ENCODE data around the gene ALPP. TPM values are rescaled to one million over a fixed set of nuclear protein-coding genes. Genes with fewer than 3 reads are reported as not detected.
"Not testable (repeated sequence)": the region's sequence is repeated elsewhere in the genome, so short reads cannot be mapped to it uniquely, and the experiment has no call there.

The ALPP gene
- total RNA-seq, 1 donor from 2014 or later: not detected

GRCh38 chr2:232381204-232382031, 2.9 kb downstream of the ALPP start:
- not testable (repeated sequence) for DNase-seq (ENCODE audit: low spot score)

- DNase-seq (ENCODE audit: low spot score): no peak
Measured at GRCh38 chr2:232382331-232383225, 4.0 kb downstream of the ALPP start.

GRCh38 chr2:232384466-232384865, 5.9 kb downstream of the ALPP start:
- DNase-seq (ENCODE audit: low spot score): no peak

- DNase-seq (ENCODE audit: low spot score): not testable (repeated sequence)
Measured at GRCh38 chr2:232385058-232385457, 6.5 kb downstream of the ALPP start.

- DNase-seq (ENCODE audit: low spot score): peak; percentile 79
Measured at GRCh38 chr2:232385660-232386489, 7.3 kb downstream of the ALPP start.

- no peak for DNase-seq (ENCODE audit: low spot score)
Measured at GRCh38 chr2:232386490-232386739, 7.9 kb downstream of the ALPP start.

GRCh38 chr2:232386740-232387450, 8.3 kb downstream of the ALPP start:
- no peak for DNase-seq (ENCODE audit: low spot score)

- no peak for DNase-seq (ENCODE audit: low spot score)
Measured at GRCh38 chr2:232387451-232388171, 9.1 kb downstream of the ALPP start.

- DNase-seq (ENCODE audit: low spot score): no peak
Measured at GRCh38 chr2:232388324-232388891, 9.9 kb downstream of the ALPP start.

- no peak for DNase-seq (ENCODE audit: low spot score)
Measured at GRCh38 chr2:232389327-232389726, 10.8 kb downstream of the ALPP start.

GRCh38 chr2:232390661-232391060, 12.1 kb downstream of the ALPP start:
- no peak for DNase-seq (ENCODE audit: low spot score)

GRCh38 chr2:232393556-232393955, 15.0 kb downstream of the ALPP start:
- no peak for DNase-seq (ENCODE audit: low spot score)

GRCh38 chr2:232394431-232394830, 15.9 kb downstream of the ALPP start:
- DNase-seq (ENCODE audit: low spot score): not testable (repeated sequence)

- no peak for DNase-seq (ENCODE audit: low spot score)
Measured at GRCh38 chr2:232395586-232395985, 17.0 kb downstream of the ALPP start.

- DNase-seq (ENCODE audit: low spot score): no peak
Measured at GRCh38 chr2:232396683-232397082, 18.1 kb downstream of the ALPP start.

- no peak for DNase-seq (ENCODE audit: low spot score)
Measured at GRCh38 chr2:232398293-232399034, 19.9 kb downstream of the ALPP start.

- DNase-seq (ENCODE audit: low spot score): no peak
Measured at GRCh38 chr2:232400256-232401015, 21.9 kb downstream of the ALPP start.

GRCh38 chr2:232402518-232402917, 24.0 kb downstream of the ALPP start:
- no peak for DNase-seq (ENCODE audit: low spot score)
